ENCODE results near the gene TPRG1. TPM values are rescaled to one million over a fixed set of nuclear protein-coding genes. Genes with fewer than 3 reads are reported as not detected.
A peak's percentile ranks its signal among the peaks of the same experiment; 100 is the strongest.

The TPRG1 gene
- total RNA-seq, 1 experiment from 2014 or later = 1.0 TPM

- Histone ChIP-seq H3K9me3 (ENCODE audit: low read depth, low read length, poor library complexity, severe bottlenecking) (no peaks in the 10 kb centered on the region), H3K36me3 (ENCODE audit: insufficient read depth, low read length, poor library complexity, severe bottlenecking) (no peaks in the 10 kb centered on the region), H3K27me3 (replicated peaks; ENCODE audit: insufficient read depth, low read depth, low read length, poor library complexity) (no peaks in the 10 kb centered on the region), H3K4me3 (ENCODE audit: low read depth, low read length, poor library complexity, severe bottlenecking) (no peak overlapping the region), H3K4me1 (ENCODE audit: insufficient read depth, low read length, poor library complexity, severe bottlenecking) (no peaks in the 10 kb centered on the region), H3K27ac (ENCODE audit: low read depth, low read length, poor library complexity, severe bottlenecking) (no peak overlapping the region)
- BruUV-seq (replicated peaks) = no TSS peak
- intact Hi-C loops (cut with micrococcal nuclease; ENCODE audit: unreplicated experiment) = no loop called here
- DNase-seq (ENCODE audit: low spot score) = peak; percentile 6
- CTCF ChIA-PET = no interaction called here
- no peak for TF ChIP-seq CTCF (conservative IDR thresholded peaks at IDR 0.05; ENCODE audit: low read depth, low read length)
- no peak for TF ChIP-seq EZH2 (IDR thresholded peaks at IDR 0.05; ENCODE audit: borderline replicate concordance, low read depth, low read length, poor library complexity, severe bottlenecking)
- POLR2A ChIA-PET (ENCODE audit: low non-redundant PET) = no interaction called here
Observed at GRCh38 chr3:189204167-189204866, 32.5 kb downstream of the TPRG1 start.

GRCh38 chr3:189204937-189205336 is 33.2 kb downstream of the TPRG1 start:
- Histone ChIP-seq H3K9me3 (ENCODE audit: low read depth, low read length, poor library complexity, severe bottlenecking) (no peaks in the 10 kb centered on the region), H3K4me1 (ENCODE audit: insufficient read depth, low read length, poor library complexity, severe bottlenecking) (no peaks in the 10 kb centered on the region), H3K36me3 (ENCODE audit: insufficient read depth, low read length, poor library complexity, severe bottlenecking) (no peaks in the 10 kb centered on the region), H3K4me3 (ENCODE audit: low read depth, low read length, poor library complexity, severe bottlenecking) (no peak overlapping the region), H3K27me3 (replicated peaks; ENCODE audit: insufficient read depth, low read depth, low read length, poor library complexity) (no peaks in the 10 kb centered on the region), H3K27ac (ENCODE audit: low read depth, low read length, poor library complexity, severe bottlenecking) (no peak overlapping the region)
- CTCF ChIA-PET = no interaction called here
- TF ChIP-seq CTCF (conservative IDR thresholded peaks at IDR 0.05; ENCODE audit: low read depth, low read length) (no peak), EZH2 (IDR thresholded peaks at IDR 0.05; ENCODE audit: borderline replicate concordance, low read depth, low read length, poor library complexity, severe bottlenecking) (no peak)
- intact Hi-C loops (cut with micrococcal nuclease; ENCODE audit: unreplicated experiment) = no loop called here
- no peak for DNase-seq (ENCODE audit: low spot score)
- POLR2A ChIA-PET (ENCODE audit: low non-redundant PET) = no interaction called here
- BruUV-seq (replicated peaks) = no TSS peak

GRCh38 chr3:189210251-189210770 is 38.5 kb downstream of the TPRG1 start:
- no peak for DNase-seq (ENCODE audit: low spot score)
- ChIA-PET CTCF (interaction anchor here (0.6 kb wide), 2 partner anchors 738 to 1089 kb away, joined by 3 to 4 read pairs; no protein-coding TSS in a partner anchor), POLR2A (ENCODE audit: low non-redundant PET) (interaction anchor here (0.7 kb wide), 1 partner anchor 785 kb away, joined by 4 read pairs; no protein-coding TSS in a partner anchor)
- intact Hi-C loops (cut with micrococcal nuclease; ENCODE audit: unreplicated experiment) = no loop called here
- Histone ChIP-seq H3K4me3 (ENCODE audit: low read depth, low read length, poor library complexity, severe bottlenecking) (no peak overlapping the region), H3K36me3 (ENCODE audit: insufficient read depth, low read length, poor library complexity, severe bottlenecking) (no peaks in the 10 kb centered on the region), H3K9me3 (ENCODE audit: low read depth, low read length, poor library complexity, severe bottlenecking) (no peaks in the 10 kb centered on the region), H3K27ac (ENCODE audit: low read depth, low read length, poor library complexity, severe bottlenecking) (no peak overlapping the region), H3K4me1 (ENCODE audit: insufficient read depth, low read length, poor library complexity, severe bottlenecking) (no peaks in the 10 kb centered on the region), H3K27me3 (replicated peaks; ENCODE audit: insufficient read depth, low read depth, low read length, poor library complexity) (no peaks in the 10 kb centered on the region)
- no TSS peak for BruUV-seq (replicated peaks)
- TF ChIP-seq CTCF (conservative IDR thresholded peaks at IDR 0.05; ENCODE audit: low read depth, low read length) = no peak
- no peak for TF ChIP-seq EZH2 (IDR thresholded peaks at IDR 0.05; ENCODE audit: borderline replicate concordance, low read depth, low read length, poor library complexity, severe bottlenecking)

All from A673 (cell line).